Mononuclear cell (primary cell): Measurements from ENCODE around the gene NRIP1. TPM values are rescaled to one million over a fixed set of nuclear protein-coding genes. Genes with fewer than 3 reads are reported as not detected.

ENCODE experiments used
- H3K27me3 ChIP-seq: 2 replicates; pipeline ENCODE4 v1.6.0; 2011; ENCODE audit warnings: low read length, control low read depth; ENCODE audit not compliant: insufficient read depth
- H3K4me1 ChIP-seq: 2 replicates; pipeline ENCODE4 v1.5.1; 2011; ENCODE audit warnings: mild to moderate bottlenecking, low read length, control low read depth; ENCODE audit not compliant: insufficient read depth
- H3K4me3 ChIP-seq: 2 replicates; pipeline ENCODE4 v1.5.1; 2011; ENCODE audit warnings: mild to moderate bottlenecking, low read length, moderate library complexity
- H3K9me3 ChIP-seq: 2 replicates; pipeline ENCODE4 v1.5.1; 2011; ENCODE audit warnings: low read depth, mild to moderate bottlenecking, control low read depth, low read length
- total RNA-seq: library from RNA; depleted of rRNA; stranded (reverse); fragments of >200 nt; gene quantifications from one replicate; pipeline ENCODE4 v1.2.3, GENCODE V29; 2012

NRIP1 gene
- total RNA-seq, 1 donor: 151 TPM

GRCh38 chr21:15058854-15059263, 5.9 kb downstream of the NRIP1 start:
- Histone ChIP-seq H3K4me3 (no peak overlapping the region), H3K4me1 (peaks cover 63% of the 10 kb centered on the region)

GRCh38 chr21:15057285-15057684, 7.5 kb downstream of the NRIP1 start:
- Histone ChIP-seq H3K27me3 (no peaks in the 10 kb centered on the region), H3K4me3 (no peak overlapping the region), H3K9me3 (no peaks in the 10 kb centered on the region), H3K4me1 (peaks cover 50% of the 10 kb centered on the region)

More at GRCh38 chr21:15058854-15059263, 5.9 kb downstream of the NRIP1 start:
- Histone ChIP-seq H3K27me3 (no peaks in the 10 kb centered on the region), H3K9me3 (no peaks in the 10 kb centered on the region)

GRCh38 chr21:15054606-15055239, 10.1 kb downstream of the NRIP1 start:
- Histone ChIP-seq H3K27me3 (no peaks in the 10 kb centered on the region), H3K9me3 (no peaks in the 10 kb centered on the region), H3K4me3 (no peak overlapping the region), H3K4me1 (peaks cover 46% of the 10 kb centered on the region)

- no peak overlapping the region for H3K4me3 ChIP-seq
- peaks cover 45% of the 10 kb centered on the region for H3K4me1 ChIP-seq
- H3K27me3 ChIP-seq: no peaks in the 10 kb centered on the region
- no peaks in the 10 kb centered on the region for H3K9me3 ChIP-seq
These were observed 10.7 kb downstream of the NRIP1 start for GRCh38 chr21:15054089-15054488.

GRCh38 chr21:15053500-15053899, 11.3 kb downstream of the NRIP1 start:
- Histone ChIP-seq H3K27me3 (no peaks in the 10 kb centered on the region), H3K4me1 (peaks cover 41% of the 10 kb centered on the region), H3K4me3 (no peak overlapping the region), H3K9me3 (no peaks in the 10 kb centered on the region)

GRCh38 chr21:15052459-15052763, 12.4 kb downstream of the NRIP1 start:
- H3K4me1 ChIP-seq: peaks cover 34% of the 10 kb centered on the region

GRCh38 chr21:15051644-15052458, 12.9 kb downstream of the NRIP1 start:
- H3K4me1 ChIP-seq: peaks cover 28% of the 10 kb centered on the region
- no peaks in the 10 kb centered on the region for H3K9me3 ChIP-seq
- H3K27me3 ChIP-seq: no peaks in the 10 kb centered on the region
- H3K4me3 ChIP-seq: no peak overlapping the region

More at GRCh38 chr21:15052459-15052763, 12.4 kb downstream of the NRIP1 start:
- Histone ChIP-seq H3K27me3 (no peaks in the 10 kb centered on the region), H3K4me3 (no peak overlapping the region), H3K9me3 (no peaks in the 10 kb centered on the region)

- Histone ChIP-seq H3K4me3 (no peak overlapping the region), H3K9me3 (no peaks in the 10 kb centered on the region), H3K4me1 (peaks cover 26% of the 10 kb centered on the region), H3K27me3 (no peaks in the 10 kb centered on the region)
These were observed 14.0 kb downstream of the NRIP1 start for GRCh38 chr21:15050568-15051377.

- Histone ChIP-seq H3K27me3 (no peaks in the 10 kb centered on the region), H3K4me1 (no peaks in the 10 kb centered on the region), H3K9me3 (no peaks in the 10 kb centered on the region), H3K4me3 (no peak overlapping the region)
These were observed 19.8 kb downstream of the NRIP1 start for GRCh38 chr21:15045017-15045416.

- H3K27me3 ChIP-seq: no peaks in the 10 kb centered on the region
- H3K9me3 ChIP-seq: no peaks in the 10 kb centered on the region
- no peaks in the 10 kb centered on the region for H3K4me1 ChIP-seq
- H3K4me3 ChIP-seq: no peak overlapping the region
These were observed 22.3 kb downstream of the NRIP1 start for GRCh38 chr21:15042531-15042930.

GRCh38 chr21:15039607-15040299, 25.0 kb downstream of the NRIP1 start:
- H3K9me3 ChIP-seq: no peaks in the 10 kb centered on the region
- no peak overlapping the region for H3K4me3 ChIP-seq
- H3K27me3 ChIP-seq: no peaks in the 10 kb centered on the region
- H3K4me1 ChIP-seq: no peaks in the 10 kb centered on the region

GRCh38 chr21:15037900-15038293, 26.9 kb downstream of the NRIP1 start:
- no peak overlapping the region for H3K4me3 ChIP-seq
- no peaks in the 10 kb centered on the region for H3K4me1 ChIP-seq
- H3K9me3 ChIP-seq: no peaks in the 10 kb centered on the region
- H3K27me3 ChIP-seq: no peaks in the 10 kb centered on the region

GRCh38 chr21:15037095-15037899, 27.5 kb downstream of the NRIP1 start:
- no peaks in the 10 kb centered on the region for H3K4me1 ChIP-seq

GRCh38 chr21:15036189-15036588, 28.6 kb downstream of the NRIP1 start:
- Histone ChIP-seq H3K27me3 (no peaks in the 10 kb centered on the region), H3K9me3 (no peaks in the 10 kb centered on the region), H3K4me1 (no peaks in the 10 kb centered on the region), H3K4me3 (no peak overlapping the region)

More at GRCh38 chr21:15037095-15037899, 27.5 kb downstream of the NRIP1 start:
- no peak overlapping the region for H3K4me3 ChIP-seq
- H3K9me3 ChIP-seq: no peaks in the 10 kb centered on the region
- no peaks in the 10 kb centered on the region for H3K27me3 ChIP-seq
